HCT116 (cell line): ENCODE data around the gene ITGAE. TPM values are rescaled to one million over a fixed set of nuclear protein-coding genes. Genes with fewer than 3 reads are reported as not detected.

ENCODE experiments used
- ATAC-seq: fragments of 200-7000 bp; cut with Tn5 transposase; 2 replicates; pipeline ENCODE4 v1.9.1; 2020; ENCODE audit warnings: mild to moderate bottlenecking, moderate library complexity
- BruUV-seq: library from RNA; stranded (reverse); fragments of 400-500 nt; replicated peaks from 2 replicates; lab custom pipeline; 2021; lab: Mats Ljungman, UMichigan
- CTCF ChIA-PET: fragments of 300-600 bp; sonication (Branson Sonifier 250); formaldehyde crosslinking; loops from one replicate; lab custom pipeline; 2021; ENCODE audit warnings: antibody characterized with exemption; lab: Charles Lee
- POLR2A ChIA-PET: fragments of 300-600, 350-600 bp; sonication (Branson Sonifier 250); formaldehyde crosslinking; loops from one replicate; lab custom pipeline; 2021; ENCODE audit warnings: antibody characterized with exemption; lab: Charles Lee
- RAD21 ChIA-PET, 2 experiments: fragments of 300-600 bp; sonication (Branson Sonifier 250); formaldehyde crosslinking; loops; one replicate each; lab custom pipeline; 2023; ENCODE audit warnings: low total read pairs in 2 of 2; ENCODE audit not compliant: uncharacterized antibody in 2 of 2, unreplicated experiment in 2 of 2, low non-redundant PET in 1 of 2; lab: Charles Lee
- DNase-seq: peaks from one replicate; pipeline ENCODE4 v3.0.0-alpha.2; 2010; ENCODE audit warnings: low read depth, low spot score
- H2AFZ ChIP-seq: fragments of 200-600 bp; shearing (Covaris generic), sonication (generic); 2 replicates; pipeline ENCODE4 v1.6.1; 2017; ENCODE audit warnings: low read depth, mixed run types, mixed read lengths, antibody characterized with exemption, low read length; ENCODE audit not compliant: poor library complexity, severe bottlenecking
- H3K27ac ChIP-seq: 2 replicates; pipeline ENCODE4 v1.5.1; 2012; ENCODE audit warnings: low read depth, low read length
- H3K27me3 ChIP-seq: fragments of 200-600 bp; sonication (generic); 2 replicates; pipeline ENCODE4 v1.6.1; 2016; ENCODE audit warnings: mixed run types, low read length, mixed read lengths; ENCODE audit not compliant: insufficient read depth
- H3K36me3 ChIP-seq, 2 experiments: fragments of 200-500 bp in 1 of 2; fragments of 200-600 bp in 1 of 2; sonication (Bioruptor generic) in 1 of 2; sonication (generic) in 1 of 2; 2 replicates each; pipeline versions ENCODE4 v1.5.1 to v1.6.1; 2014 to 2016; ENCODE audit warnings: low read length in 2 of 2, inconsistent platforms in 1 of 2, mixed read lengths in 1 of 2, mixed run types in 1 of 2; ENCODE audit not compliant: insufficient read depth in 2 of 2, control insufficient read depth in 1 of 2
- H3K4me1 ChIP-seq, 2 experiments: fragments of 200-600 bp in 1 of 2; sonication (generic) in 1 of 2; 2 replicates each; pipeline versions ENCODE4 v1.5.1 to v1.6.1; 2012 to 2017; ENCODE audit warnings: low read length in 2 of 2, inconsistent platforms in 1 of 2, mild to moderate bottlenecking in 1 of 2, mixed read lengths in 1 of 2, mixed run types in 1 of 2, moderate library complexity in 1 of 2; ENCODE audit not compliant: insufficient read depth in 2 of 2, control insufficient read depth in 1 of 2
- H3K4me2 ChIP-seq: fragments of 200-600 bp; sonication (generic); 2 replicates; pipeline ENCODE4 v1.6.1; 2017; ENCODE audit warnings: mixed run types, low read length, mixed read lengths
- H3K4me3 ChIP-seq, 2 experiments: fragments of 200-600 bp in 1 of 2; sonication (generic) in 1 of 2; replicated peaks in 1 of 2; 2 replicates each; pipeline ENCODE4 v1.5.1; 2011 to 2016; ENCODE audit warnings: low read length in 2 of 2, control low read depth in 1 of 2, low read depth in 1 of 2, mild to moderate bottlenecking in 1 of 2, mixed read lengths in 1 of 2, mixed run types in 1 of 2
- H3K79me2 ChIP-seq: fragments of 200-600 bp; sonication (generic); 2 replicates; pipeline ENCODE4 v1.6.1; 2017; ENCODE audit warnings: mild to moderate bottlenecking, mixed run types, low read length, moderate library complexity, mixed read lengths; ENCODE audit not compliant: insufficient read depth
- H3K9ac ChIP-seq: fragments of 200-600 bp; sonication (generic); 2 replicates; pipeline ENCODE4 v1.6.1; 2016; ENCODE audit warnings: low read length, mixed read lengths
- H3K9me2 ChIP-seq: fragments of 200-600 bp; sonication (generic), shearing (Covaris generic); 2 replicates; pipeline ENCODE4 v1.6.1; 2017; ENCODE audit warnings: mixed run types, mild to moderate bottlenecking, moderate library complexity; ENCODE audit not compliant: insufficient read depth
- H3K9me3 ChIP-seq, 2 experiments: fragments of 200-500 bp in 1 of 2; fragments of 200-600 bp in 1 of 2; sonication (Bioruptor generic) in 1 of 2; sonication (generic) in 1 of 2; 2 replicates each; pipeline ENCODE4 v1.6.1; 2014 to 2017; ENCODE audit warnings: low read length in 2 of 2, mixed read lengths in 2 of 2, inconsistent platforms in 1 of 2, low read depth in 1 of 2, mild to moderate bottlenecking in 1 of 2, mixed run types in 1 of 2, moderate library complexity in 1 of 2; ENCODE audit not compliant: control insufficient read depth in 1 of 2, insufficient read depth in 1 of 2
- H4K20me1 ChIP-seq: fragments of 200-600 bp; sonication (generic), shearing (Covaris generic); 2 replicates; pipeline ENCODE4 v1.6.1; 2017; ENCODE audit warnings: mixed run types, mild to moderate bottlenecking, moderate library complexity; ENCODE audit not compliant: insufficient read depth
- CBX3 ChIP-seq: IDR thresholded peaks from 2 replicates; pipeline ENCODE4 v1.6.1; 2012; ENCODE audit warnings: low read depth
- CEBPB ChIP-seq: IDR thresholded peaks from 2 replicates; pipeline ENCODE4 v1.6.1; 2012; ENCODE audit warnings: low read depth
- EGR1 ChIP-seq: IDR thresholded peaks from 2 replicates; pipeline ENCODE4 v1.6.1; 2012; ENCODE audit warnings: low read depth
- ELF1 ChIP-seq: IDR thresholded peaks from 2 replicates; pipeline ENCODE4 v1.6.1; 2012; ENCODE audit warnings: low read depth, borderline replicate concordance
- EZH2 ChIP-seq: fragments of 200-600 bp; sonication (generic); IDR thresholded peaks from 2 replicates; pipeline ENCODE4 v1.6.1; 2017; ENCODE audit warnings: antibody characterized with exemption, mixed run types
- EZH2phosphoT487 ChIP-seq: fragments of 200-600 bp; IDR thresholded peaks from 2 replicates; pipeline ENCODE4 v1.6.1; 2018; ENCODE audit warnings: antibody characterized with exemption, borderline replicate concordance
- FOSL1 ChIP-seq: IDR thresholded peaks from 2 replicates; pipeline ENCODE4 v1.6.1; 2012; ENCODE audit warnings: low read depth
- JUND ChIP-seq: IDR thresholded peaks from 2 replicates; pipeline ENCODE4 v1.6.1; 2012
- MAX ChIP-seq: IDR thresholded peaks from 2 replicates; pipeline ENCODE4 v1.6.1; 2012
- POLR2A ChIP-seq: IDR thresholded peaks from 2 replicates; pipeline ENCODE4 v1.7.0; 2011; ENCODE audit warnings: borderline replicate concordance; ENCODE audit not compliant: insufficient read depth, insufficient read length; ENCODE audit errors: extremely low read depth
- RAD21 ChIP-seq: IDR thresholded peaks from 2 replicates; pipeline ENCODE4 v1.6.1; 2012; ENCODE audit warnings: low read depth, mild to moderate bottlenecking
- REST ChIP-seq: IDR thresholded peaks from 2 replicates; pipeline ENCODE4 v1.6.1; 2012; ENCODE audit warnings: low read depth
- SIN3A ChIP-seq: IDR thresholded peaks from 2 replicates; pipeline ENCODE4 v1.6.1; 2012; ENCODE audit warnings: low read depth
- SRF ChIP-seq: IDR thresholded peaks from 2 replicates; pipeline ENCODE4 v1.6.1; 2012; ENCODE audit warnings: low read depth
- TCF7L2 ChIP-seq: IDR thresholded peaks from 2 replicates; pipeline ENCODE4 v1.7.0; 2011; ENCODE audit warnings: borderline replicate concordance, inconsistent platforms; ENCODE audit not compliant: insufficient read depth, insufficient read length; ENCODE audit errors: extremely low read depth
- ZBTB33 ChIP-seq: IDR thresholded peaks from 2 replicates; pipeline ENCODE4 v1.6.1; 2011; ENCODE audit warnings: mild to moderate bottlenecking, low read length, moderate library complexity; ENCODE audit not compliant: insufficient replicate concordance; ENCODE audit errors: extremely low read depth
- ZNF274 ChIP-seq: fragments of 200-500 bp; sonication (Bioruptor generic); IDR thresholded peaks from 2 replicates; pipeline ENCODE4 v1.6.1; 2014; ENCODE audit warnings: mild to moderate bottlenecking, low read depth, low read length, inconsistent platforms
- intact Hi-C: fragments of 100-400 bp; cut with micrococcal nuclease; formaldehyde crosslinking; loops from 2 replicates; pipeline ENCODE4 v1.10.0; 2022
- total RNA-seq: library from RNA; stranded (reverse); gene quantifications from one replicate; pipeline ENCODE4 v1.2.1, GENCODE V29; 2021; ENCODE audit not compliant: unreplicated experiment

ITGAE gene
- total RNA-seq, 1 experiment from 2014 or later = 19.9 TPM

GRCh38 chr17:3792481-3792880, 8.5 kb downstream of the ITGAE start:
- H3K36me3 ChIP-seq = no peaks in the 10 kb centered on the region
- H3K79me2 ChIP-seq = no peaks in the 10 kb centered on the region
- BruUV-seq = no TSS peak
- no peaks in the 10 kb centered on the region for H3K9me3 ChIP-seq
- no peak overlapping the region for H3K4me2 ChIP-seq
- no peak overlapping the region for H3K4me3 ChIP-seq
- no peaks in the 10 kb centered on the region for H3K9me2 ChIP-seq
- ChIA-PET RAD21 (no interaction called here), POLR2A (no interaction called here), CTCF (no interaction called here)
- ATAC-seq (no peak), DNase-seq (no peak)
- peaks cover 3 to 12% of the 10 kb centered on the region in 2 experiments; a peak in 3 of 4 replicates for H3K4me1 ChIP-seq
- no peaks in the 10 kb centered on the region for H4K20me1 ChIP-seq
- no peak overlapping the region for H3K27ac ChIP-seq
- intact Hi-C loops = no loop called here
- TF ChIP-seq POLR2A = no peak
- TF ChIP-seq ELF1 = no peak
- no peak for TF ChIP-seq MAX
- no peaks in the 10 kb centered on the region for H3K27me3 ChIP-seq
- no peak overlapping the region for H2AFZ ChIP-seq
- no peak overlapping the region for H3K9ac ChIP-seq

GRCh38 chr17:3788200-3788599, 12.8 kb downstream of the ITGAE start:
- Histone ChIP-seq H3K4me2 (no peak overlapping the region), H3K9me3 (no peaks in the 10 kb centered on the region), H3K9me2 (no peaks in the 10 kb centered on the region), H3K4me3 (no peak overlapping the region), H3K27ac (no peak overlapping the region), H3K4me1 (peaks cover 3 to 12% of the 10 kb centered on the region in 2 experiments; a peak in 3 of 4 replicates), H4K20me1 (no peaks in the 10 kb centered on the region), H3K27me3 (no peaks in the 10 kb centered on the region), H2AFZ (no peak overlapping the region), H3K79me2 (no peaks in the 10 kb centered on the region), H3K36me3 (no peaks in the 10 kb centered on the region), H3K9ac (no peak overlapping the region)
- ChIA-PET RAD21 (no interaction called here), POLR2A (no interaction called here), CTCF (interaction anchor here (1.4 kb wide), 1 partner anchor 51 kb away, joined by 3 read pairs; no protein-coding TSS in a partner anchor)
- ATAC-seq = no peak
- intact Hi-C loops = no loop called here
- no peak for DNase-seq
- BruUV-seq = no TSS peak
- TF ChIP-seq FOSL1 (no peak), EGR1 (no peak), MAX (no peak), SRF (no peak), EZH2 (no peak), ZNF274 (no peak), TCF7L2 (no peak), RAD21 (no peak), CBX3 (no peak), EZH2phosphoT487 (no peak), JUND (no peak), ZBTB33 (no peak), CEBPB (no peak), REST (no peak), SIN3A (no peak)
